GM20431 (cell line): ENCODE data around the gene FAAP24.
"Not testable (repeated sequence)": the region's sequence is repeated elsewhere in the genome, so short reads cannot be mapped to it uniquely, and the experiment has no call there.

Source experiments
- in situ Hi-C: fragments of 300-500 bp; cut with MseI, MboI; formaldehyde crosslinking; loops from one replicate; pipeline ENCODE4 v1.15.0; 2020; ENCODE audit warnings: low sequenced_read_pairs; ENCODE audit not compliant: unreplicated experiment

The FAAP24 gene

GRCh38 chr19:32997061-32997464 is 25.0 kb downstream of the FAAP24 start:
- in situ Hi-C loops = loop anchor here (25.0 kb wide), 1 partner anchor 115 kb away; no protein-coding TSS in a partner anchor

- in situ Hi-C loops = loop anchor here (25.0 kb wide), 1 partner anchor 114 kb away; no protein-coding TSS in a partner anchor
Observed at GRCh38 chr19:32997716-32998355, 25.8 kb downstream of the FAAP24 start.

GRCh38 chr19:32998722-32999121 is 26.7 kb downstream of the FAAP24 start:
- in situ Hi-C loops = loop anchor here (25.0 kb wide), 1 partner anchor 114 kb away; no protein-coding TSS in a partner anchor

GRCh38 chr19:33000510-33000909 is 28.5 kb downstream of the FAAP24 start:
- in situ Hi-C loops = no loop called here

GRCh38 chr19:33000910-33001309 is 28.9 kb downstream of the FAAP24 start:
- in situ Hi-C loops = no loop called here

GRCh38 chr19:33002126-33002865 is 30.3 kb downstream of the FAAP24 start:
- in situ Hi-C loops = not testable (repeated sequence)

- in situ Hi-C loops = not testable (repeated sequence)
Observed at GRCh38 chr19:33003424-33004024, 31.5 kb downstream of the FAAP24 start.

- in situ Hi-C loops = no loop called here
Observed at GRCh38 chr19:33005440-33005839, 33.4 kb downstream of the FAAP24 start.

- in situ Hi-C loops = no loop called here
Observed at GRCh38 chr19:33008738-33009137, 36.7 kb downstream of the FAAP24 start.

GRCh38 chr19:33010891-33011290 is 38.8 kb downstream of the FAAP24 start:
- in situ Hi-C loops = not testable (repeated sequence)

GRCh38 chr19:33022472-33023116 is 50.6 kb downstream of the FAAP24 start:
- in situ Hi-C loops = no loop called here

GRCh38 chr19:33024398-33024797 is 52.4 kb downstream of the FAAP24 start:
- in situ Hi-C loops = no loop called here

- in situ Hi-C loops = not testable (repeated sequence)
Observed at GRCh38 chr19:33025468-33026238, 53.6 kb downstream of the FAAP24 start.

GRCh38 chr19:33026602-33027001 is 54.6 kb downstream of the FAAP24 start:
- in situ Hi-C loops = not testable (repeated sequence)
